Measurements from ENCODE around the gene DNAH8.

DNA sequence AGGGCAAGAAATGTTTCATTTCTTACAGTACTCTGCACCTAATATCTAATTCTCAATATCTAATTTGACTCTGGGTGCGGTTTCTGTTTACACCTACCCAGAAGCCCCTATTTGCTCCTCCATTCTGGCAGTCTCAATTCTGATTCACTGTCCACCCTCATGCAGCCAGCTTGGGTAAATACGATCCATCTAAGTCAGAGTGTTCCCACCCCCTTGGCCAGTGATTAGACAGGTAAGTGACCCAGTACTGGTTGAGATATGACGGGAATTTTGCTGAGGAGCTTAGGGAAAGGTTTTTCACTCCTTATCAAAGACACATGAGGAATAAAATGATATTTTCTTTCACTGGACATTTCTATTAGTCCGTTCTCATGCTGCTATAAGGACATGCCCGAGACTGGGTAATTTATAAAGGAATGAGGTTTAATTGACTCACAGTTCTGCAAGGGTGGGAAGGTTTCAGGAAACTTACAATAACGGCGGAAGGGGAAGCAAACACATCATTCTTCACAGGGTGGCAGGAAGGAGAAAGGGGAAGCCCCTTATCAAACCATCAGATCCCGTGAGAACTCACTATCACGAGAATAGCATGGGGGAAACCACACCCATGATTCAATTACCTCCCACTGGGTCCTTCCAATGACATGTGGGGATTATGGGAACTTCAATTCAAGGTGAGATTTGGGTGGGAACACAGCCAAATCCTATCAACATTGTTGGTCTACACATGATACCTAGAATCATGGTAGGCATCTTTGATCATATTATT, 41.5 kb upstream of the DNAH8 start:
- no peak for TF ChIP-seq POLR2A (IDR thresholded peaks at IDR 0.05)
- TF ChIP-seq CTCF (IDR thresholded peaks at IDR 0.05), result no peak
- TF ChIP-seq POLR2AphosphoS5 (IDR thresholded peaks at IDR 0.05), result no peak

Measured in sigmoid colon (tissue), 4 donors.